ENCODE data around the gene DAZAP1.
A peak's percentile ranks its signal among the peaks of the same experiment; 100 is the strongest.

The DAZAP1 gene

DNA sequence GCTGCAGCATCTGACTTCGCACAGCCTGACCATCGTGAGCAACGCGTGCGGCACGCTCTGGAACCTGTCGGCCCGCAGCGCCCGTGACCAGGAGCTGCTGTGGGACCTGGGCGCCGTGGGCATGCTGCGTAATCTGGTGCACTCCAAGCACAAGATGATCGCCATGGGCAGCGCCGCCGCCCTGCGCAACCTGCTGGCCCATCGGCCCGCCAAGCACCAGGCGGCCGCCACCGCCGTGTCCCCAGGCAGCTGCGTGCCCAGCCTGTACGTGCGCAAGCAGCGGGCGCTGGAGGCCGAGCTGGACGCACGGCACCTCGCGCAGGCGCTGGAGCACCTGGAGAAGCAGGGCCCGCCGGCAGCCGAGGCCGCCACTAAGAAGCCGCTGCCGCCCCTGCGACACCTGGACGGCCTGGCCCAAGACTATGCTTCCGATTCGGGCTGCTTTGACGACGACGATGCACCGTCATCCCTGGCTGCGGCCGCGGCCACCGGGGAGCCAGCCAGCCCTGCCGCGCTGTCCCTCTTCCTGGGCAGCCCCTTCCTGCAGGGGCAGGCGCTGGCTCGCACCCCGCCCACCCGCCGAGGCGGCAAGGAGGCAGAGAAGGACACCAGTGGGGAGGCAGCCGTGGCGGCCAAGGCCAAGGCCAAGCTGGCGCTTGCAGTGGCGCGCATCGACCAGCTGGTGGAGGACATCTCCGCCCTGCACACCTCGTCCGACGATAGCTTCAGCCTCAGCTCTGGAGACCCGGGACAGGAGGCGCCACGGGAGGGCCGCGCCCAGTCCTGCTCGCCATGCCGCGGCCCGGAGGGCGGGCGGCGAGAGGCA lies 58.0 kb downstream of the DAZAP1 start:
- no CpG with 5 or more reads among the region's 83 CpGs for WGBS (ENCODE audit: extremely low coverage, insufficient coverage, low lambda C conversion rate)
- Histone ChIP-seq H2BK5ac (ENCODE audit: low read length) (no peak overlapping the region), H3K4ac (ENCODE audit: low read depth, low read length) (no peak overlapping the region), H2BK15ac (replicated peaks; ENCODE audit: low read depth) (no peak overlapping the region), H4K8ac (ENCODE audit: low read depth, low read length) (no peak overlapping the region), H3K79me1 (ENCODE audit: low read length) (no peaks in the 10 kb centered on the region), H3K9ac (ENCODE audit: low read length) (no peak overlapping the region), H3K27me3 (ENCODE audit: insufficient read depth, low read length, poor library complexity) (peaks cover 42% of the 10 kb centered on the region), H4K5ac (ENCODE audit: low read length) (no peak overlapping the region), H2BK120ac (ENCODE audit: low read depth, low read length) (no peak overlapping the region), H3K36me3 (ENCODE audit: control insufficient read depth, insufficient read depth, low read length) (no peaks in the 10 kb centered on the region), H3K23ac (ENCODE audit: low read length) (no peak overlapping the region), H3K27ac (ENCODE audit: low read depth, low read length) (no peak overlapping the region), H3K4me2 (ENCODE audit: low read length) (no peak overlapping the region), H3K4me1 (ENCODE audit: control insufficient read depth, low read depth, low read length) (peaks cover 3% of the 10 kb centered on the region), H3K18ac (ENCODE audit: low read length) (no peak overlapping the region), H2AK5ac (ENCODE audit: low read length) (no peak overlapping the region), H3K56ac (ENCODE audit: low read length) (peak overlapping the region; percentile 56), H3K4me3 (ENCODE audit: low read length) (no peak overlapping the region), H3K79me2 (ENCODE audit: control insufficient read depth, insufficient read depth, low read length) (no peaks in the 10 kb centered on the region)
- peak; percentile 75 for DNase-seq

DNA sequence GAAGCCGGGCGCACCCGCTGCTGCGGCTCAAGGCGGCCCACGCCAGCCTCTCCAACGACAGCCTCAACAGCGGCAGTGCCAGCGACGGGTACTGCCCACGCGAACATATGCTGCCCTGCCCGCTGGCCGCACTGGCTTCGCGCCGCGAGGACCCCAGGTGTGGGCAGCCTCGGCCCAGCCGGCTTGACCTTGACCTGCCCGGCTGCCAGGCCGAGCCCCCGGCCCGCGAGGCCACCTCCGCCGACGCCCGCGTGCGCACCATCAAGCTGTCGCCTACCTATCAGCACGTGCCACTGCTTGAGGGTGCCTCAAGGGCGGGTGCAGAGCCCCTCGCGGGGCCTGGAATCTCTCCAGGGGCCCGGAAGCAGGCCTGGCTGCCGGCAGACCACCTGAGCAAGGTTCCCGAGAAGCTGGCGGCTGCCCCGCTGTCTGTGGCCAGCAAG lies 58.7 kb downstream of the DAZAP1 start:
- Histone ChIP-seq H2BK120ac (ENCODE audit: low read depth, low read length) (no peak overlapping the region), H3K18ac (ENCODE audit: low read length) (no peak overlapping the region)

DNA sequence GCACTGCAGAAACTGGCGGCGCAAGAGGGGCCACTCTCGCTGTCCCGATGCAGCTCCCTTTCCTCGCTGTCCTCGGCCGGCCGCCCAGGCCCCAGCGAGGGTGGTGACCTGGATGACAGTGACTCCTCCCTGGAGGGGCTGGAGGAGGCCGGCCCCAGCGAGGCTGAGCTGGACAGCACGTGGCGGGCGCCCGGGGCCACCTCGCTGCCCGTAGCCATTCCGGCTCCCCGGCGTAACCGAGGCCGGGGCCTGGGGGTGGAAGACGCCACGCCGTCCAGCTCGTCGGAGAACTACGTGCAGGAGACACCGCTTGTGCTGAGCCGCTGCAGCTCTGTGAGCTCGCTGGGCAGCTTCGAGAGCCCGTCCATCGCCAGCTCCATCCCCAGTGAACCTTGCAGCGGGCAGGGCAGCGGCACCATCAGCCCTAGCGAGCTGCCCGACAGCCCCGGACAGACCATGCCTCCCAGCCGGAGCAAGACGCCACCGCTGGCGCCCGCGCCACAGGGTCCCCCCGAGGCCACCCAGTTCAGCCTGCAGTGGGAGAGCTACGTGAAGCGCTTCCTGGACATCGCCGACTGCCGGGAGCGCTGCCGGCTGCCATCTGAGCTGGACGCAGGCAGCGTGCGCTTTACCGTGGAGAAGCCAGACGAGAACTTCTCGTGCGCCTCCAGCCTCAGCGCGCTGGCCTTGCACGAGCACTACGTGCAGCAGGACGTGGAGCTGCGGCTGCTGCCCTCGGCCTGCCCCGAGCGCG lies 59.3 kb downstream of the DAZAP1 start:
- Histone ChIP-seq H3K4me2 (ENCODE audit: low read length) (no peak overlapping the region), H3K18ac (ENCODE audit: low read length) (no peak overlapping the region), H3K4me1 (ENCODE audit: control insufficient read depth, low read depth, low read length) (peaks cover 3% of the 10 kb centered on the region), H4K5ac (ENCODE audit: low read length) (no peak overlapping the region), H3K27ac (ENCODE audit: low read depth, low read length) (no peak overlapping the region), H2AK5ac (ENCODE audit: low read length) (no peak overlapping the region), H3K36me3 (ENCODE audit: control insufficient read depth, insufficient read depth, low read length) (no peaks in the 10 kb centered on the region), H3K27me3 (ENCODE audit: insufficient read depth, low read length, poor library complexity) (peaks cover 42% of the 10 kb centered on the region), H3K56ac (ENCODE audit: low read length) (no peak overlapping the region), H2BK5ac (ENCODE audit: low read length) (no peak overlapping the region), H2BK15ac (replicated peaks; ENCODE audit: low read depth) (no peak overlapping the region), H3K4me3 (ENCODE audit: low read length) (no peak overlapping the region), H4K8ac (ENCODE audit: low read depth, low read length) (no peak overlapping the region), H2BK120ac (ENCODE audit: low read depth, low read length) (no peak overlapping the region), H3K79me2 (ENCODE audit: control insufficient read depth, insufficient read depth, low read length) (no peaks in the 10 kb centered on the region), H3K9ac (ENCODE audit: low read length) (no peak overlapping the region), H3K79me1 (ENCODE audit: low read length) (no peaks in the 10 kb centered on the region), H3K23ac (ENCODE audit: low read length) (peak overlapping the region; percentile 24), H3K4ac (ENCODE audit: low read depth, low read length) (no peak overlapping the region)
- WGBS (ENCODE audit: extremely low coverage, insufficient coverage, low lambda C conversion rate) = no CpG with 5 or more reads among the region's 70 CpGs
- DNase-seq = no peak

More for the DNA sequence above, 58.7 kb downstream of the DAZAP1 start:
- H2AK5ac ChIP-seq (ENCODE audit: low read length) = no peak overlapping the region
- no peak for DNase-seq
- H3K36me3 ChIP-seq (ENCODE audit: control insufficient read depth, insufficient read depth, low read length) = no peaks in the 10 kb centered on the region
- no peaks in the 10 kb centered on the region for H3K79me1 ChIP-seq (ENCODE audit: low read length)
- peak overlapping the region; percentile 7 for H3K56ac ChIP-seq (ENCODE audit: low read length)
- no peak overlapping the region for H4K5ac ChIP-seq (ENCODE audit: low read length)
- H2BK5ac ChIP-seq (ENCODE audit: low read length) = no peak overlapping the region
- no peak overlapping the region for H3K23ac ChIP-seq (ENCODE audit: low read length)
- no peaks in the 10 kb centered on the region for H3K79me2 ChIP-seq (ENCODE audit: control insufficient read depth, insufficient read depth, low read length)
- H3K4me2 ChIP-seq (ENCODE audit: low read length) = no peak overlapping the region
- no peak overlapping the region for H3K9ac ChIP-seq (ENCODE audit: low read length)
- H3K27me3 ChIP-seq (ENCODE audit: insufficient read depth, low read length, poor library complexity) = peaks cover 42% of the 10 kb centered on the region
- H4K8ac ChIP-seq (ENCODE audit: low read depth, low read length) = no peak overlapping the region
- no peak overlapping the region for H3K4me3 ChIP-seq (ENCODE audit: low read length)
- no peak overlapping the region for H2BK15ac ChIP-seq (replicated peaks; ENCODE audit: low read depth)
- H3K4ac ChIP-seq (ENCODE audit: low read depth, low read length) = no peak overlapping the region
- no peak overlapping the region for H3K27ac ChIP-seq (ENCODE audit: low read depth, low read length)
- H3K4me1 ChIP-seq (ENCODE audit: control insufficient read depth, low read depth, low read length) = peaks cover 3% of the 10 kb centered on the region
- no CpG with 5 or more reads among the region's 41 CpGs for WGBS (ENCODE audit: extremely low coverage, insufficient coverage, low lambda C conversion rate)

DNA sequence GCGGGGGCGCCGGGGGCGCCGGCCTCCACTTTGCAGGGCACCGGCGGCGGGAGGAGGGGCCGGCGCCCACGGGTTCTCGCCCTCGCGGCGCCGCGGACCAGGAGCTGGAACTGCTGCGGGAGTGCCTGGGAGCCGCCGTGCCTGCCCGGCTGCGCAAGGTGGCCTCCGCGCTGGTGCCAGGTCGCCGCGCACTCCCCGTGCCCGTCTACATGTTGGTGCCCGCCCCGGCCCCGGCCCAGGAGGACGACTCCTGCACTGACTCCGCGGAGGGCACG lies 59.8 kb downstream of the DAZAP1 start:
- no peak overlapping the region for H3K27ac ChIP-seq (ENCODE audit: low read depth, low read length)
- no peak overlapping the region for H3K18ac ChIP-seq (ENCODE audit: low read length)
- no peak overlapping the region for H3K4me3 ChIP-seq (ENCODE audit: low read length)
- no peaks in the 10 kb centered on the region for H3K36me3 ChIP-seq (ENCODE audit: control insufficient read depth, insufficient read depth, low read length)
- H3K79me2 ChIP-seq (ENCODE audit: control insufficient read depth, insufficient read depth, low read length) = no peaks in the 10 kb centered on the region
- no CpG with 5 or more reads among the region's 36 CpGs for WGBS (ENCODE audit: extremely low coverage, insufficient coverage, low lambda C conversion rate)
- H2BK5ac ChIP-seq (ENCODE audit: low read length) = no peak overlapping the region
- no peak overlapping the region for H2BK120ac ChIP-seq (ENCODE audit: low read depth, low read length)
- no peak overlapping the region for H3K4me2 ChIP-seq (ENCODE audit: low read length)
- H3K79me1 ChIP-seq (ENCODE audit: low read length) = no peaks in the 10 kb centered on the region
- no peak overlapping the region for H3K9ac ChIP-seq (ENCODE audit: low read length)
- H3K27me3 ChIP-seq (ENCODE audit: insufficient read depth, low read length, poor library complexity) = peaks cover 42% of the 10 kb centered on the region
- no peak overlapping the region for H3K23ac ChIP-seq (ENCODE audit: low read length)
- H2AK5ac ChIP-seq (ENCODE audit: low read length) = no peak overlapping the region
- H3K4me1 ChIP-seq (ENCODE audit: control insufficient read depth, low read depth, low read length) = peaks cover 3% of the 10 kb centered on the region
- no peak overlapping the region for H3K56ac ChIP-seq (ENCODE audit: low read length)
- no peak overlapping the region for H2BK15ac ChIP-seq (replicated peaks; ENCODE audit: low read depth)
- no peak for DNase-seq
- H4K8ac ChIP-seq (ENCODE audit: low read depth, low read length) = no peak overlapping the region
- H4K5ac ChIP-seq (ENCODE audit: low read length) = no peak overlapping the region
- H3K4ac ChIP-seq (ENCODE audit: low read depth, low read length) = no peak overlapping the region

DNA sequence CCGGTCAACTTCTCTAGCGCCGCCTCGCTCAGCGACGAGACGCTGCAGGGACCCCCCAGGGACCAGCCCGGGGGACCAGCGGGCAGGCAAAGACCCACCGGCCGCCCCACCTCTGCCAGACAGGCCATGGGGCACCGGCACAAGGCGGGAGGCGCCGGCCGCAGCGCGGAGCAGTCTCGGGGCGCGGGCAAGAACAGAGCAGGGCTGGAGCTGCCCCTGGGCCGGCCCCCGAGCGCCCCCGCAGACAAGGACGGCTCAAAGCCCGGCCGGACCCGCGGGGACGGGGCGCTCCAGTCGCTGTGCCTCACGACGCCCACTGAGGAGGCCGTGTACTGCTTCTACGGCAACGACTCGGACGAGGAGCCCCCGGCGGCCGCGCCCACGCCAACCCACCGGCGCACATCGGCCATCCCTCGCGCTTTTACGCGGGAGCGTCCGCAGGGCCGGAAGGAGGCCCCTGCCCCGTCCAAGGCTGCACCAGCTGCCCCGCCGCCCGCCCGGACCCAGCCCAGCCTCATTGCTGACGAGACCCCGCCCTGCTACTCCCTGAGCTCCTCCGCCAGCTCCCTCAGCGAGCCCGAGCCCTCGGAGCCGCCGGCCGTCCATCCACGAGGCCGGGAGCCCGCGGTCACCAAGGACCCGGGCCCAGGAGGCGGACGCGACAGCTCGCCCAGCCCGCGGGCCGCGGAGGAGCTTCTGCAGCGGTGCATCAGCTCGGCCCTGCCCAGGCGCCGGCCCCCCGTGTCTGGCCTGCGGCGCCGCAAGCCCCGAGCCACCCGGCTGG lies 60.3 kb downstream of the DAZAP1 start:
- Histone ChIP-seq H3K79me1 (ENCODE audit: low read length) (no peaks in the 10 kb centered on the region), H3K9ac (ENCODE audit: low read length) (no peak overlapping the region), H3K4me2 (ENCODE audit: low read length) (no peak overlapping the region), H3K27ac (ENCODE audit: low read depth, low read length) (no peak overlapping the region), H2AK5ac (ENCODE audit: low read length) (no peak overlapping the region), H3K18ac (ENCODE audit: low read length) (no peak overlapping the region), H3K4ac (ENCODE audit: low read depth, low read length) (no peak overlapping the region), H3K79me2 (ENCODE audit: control insufficient read depth, insufficient read depth, low read length) (no peaks in the 10 kb centered on the region), H3K27me3 (ENCODE audit: insufficient read depth, low read length, poor library complexity) (peaks cover 42% of the 10 kb centered on the region), H3K36me3 (ENCODE audit: control insufficient read depth, insufficient read depth, low read length) (no peaks in the 10 kb centered on the region), H2BK15ac (replicated peaks; ENCODE audit: low read depth) (no peak overlapping the region), H2BK5ac (ENCODE audit: low read length) (no peak overlapping the region), H3K4me3 (ENCODE audit: low read length) (no peak overlapping the region), H2BK120ac (ENCODE audit: low read depth, low read length) (no peak overlapping the region), H4K5ac (ENCODE audit: low read length) (no peak overlapping the region), H3K23ac (ENCODE audit: low read length) (peak overlapping the region; percentile 80), H3K56ac (ENCODE audit: low read length) (no peak overlapping the region), H3K4me1 (ENCODE audit: control insufficient read depth, low read depth, low read length) (peaks cover 3% of the 10 kb centered on the region), H4K8ac (ENCODE audit: low read depth, low read length) (no peak overlapping the region)
- WGBS (ENCODE audit: extremely low coverage, insufficient coverage, low lambda C conversion rate) = no CpG with 5 or more reads among the region's 92 CpGs
- no peak for DNase-seq

All from mesendoderm (in vitro differentiated cells).